Smooth muscle cell (in vitro differentiated cells): Measurements from ENCODE around the gene TBC1D22A. TPM values are rescaled to one million over a fixed set of nuclear protein-coding genes. Genes with fewer than 3 reads are reported as not detected.
"Not testable (repeated sequence)": the region's sequence is repeated elsewhere in the genome, so short reads cannot be mapped to it uniquely, and the experiment has no call there.

Experiments used
- DNase-seq: peaks from one replicate; lab custom pipeline; 2025; ENCODE audit not compliant: unreplicated experiment; lab: John Stamatoyannopoulos, UW
- H2AFZ ChIP-seq: fragments of 200-600 bp; sonication (generic); 2 replicates; pipeline ENCODE4 v1.6.0; 2016; ENCODE audit warnings: antibody characterized with exemption, low read depth, mild to moderate bottlenecking
- H3F3A ChIP-seq: fragments of 200-600 bp; sonication (generic); 2 replicates; pipeline ENCODE4 v1.6.0; 2017; ENCODE audit warnings: antibody characterized with exemption, low read depth
- H3K27ac ChIP-seq: fragments of 200-600 bp; sonication (generic); 2 replicates; pipeline ENCODE4 v1.5.1; 2016; ENCODE audit warnings: low read depth, mild to moderate bottlenecking
- H3K27me3 ChIP-seq: fragments of 200-600 bp; sonication (generic); 2 replicates; pipeline ENCODE4 v1.6.1; 2016; ENCODE audit warnings: low read depth, mild to moderate bottlenecking
- H3K36me3 ChIP-seq: fragments of 200-600 bp; sonication (generic); 2 replicates; pipeline ENCODE4 v1.5.1; 2016; ENCODE audit warnings: low read depth
- H3K4me1 ChIP-seq: fragments of 200-600 bp; sonication (generic); 2 replicates; pipeline ENCODE4 v1.5.1; 2016; ENCODE audit warnings: low read depth
- H3K4me2 ChIP-seq: fragments of 200-600 bp; sonication (generic); 2 replicates; pipeline ENCODE4 v1.6.0; 2016; ENCODE audit warnings: mild to moderate bottlenecking
- H3K4me3 ChIP-seq: fragments of 200-600 bp; sonication (generic); 2 replicates; pipeline ENCODE4 v1.5.1; 2016; ENCODE audit warnings: mild to moderate bottlenecking
- H3K79me2 ChIP-seq: fragments of 200-600 bp; sonication (generic); 2 replicates; pipeline ENCODE4 v1.6.0; 2016; ENCODE audit warnings: low read depth, mild to moderate bottlenecking
- H3K9ac ChIP-seq: fragments of 200-600 bp; sonication (generic); 2 replicates; pipeline ENCODE4 v1.6.0; 2016; ENCODE audit warnings: low read depth
- H3K9me3 ChIP-seq: fragments of 200-600 bp; sonication (generic); replicated peaks from 2 replicates; pipeline ENCODE4 v1.5.1; 2016; ENCODE audit warnings: low read depth
- H4K20me1 ChIP-seq: fragments of 200-600 bp; sonication (generic); 2 replicates; pipeline ENCODE4 v1.6.0; 2016; ENCODE audit warnings: low read depth
- CTCF ChIP-seq: fragments of 200-600 bp; sonication (generic); IDR thresholded peaks from 2 replicates; pipeline ENCODE4 v1.5.1; 2017; ENCODE audit warnings: borderline replicate concordance, mild to moderate bottlenecking, antibody characterized with exemption; ENCODE audit not compliant: insufficient read depth, poor library complexity, severe bottlenecking
- whole genome bisulfite sequencing: methylation state at CpG from one replicate; pipeline ENCODE4 v1.1.7; 2016; ENCODE audit warnings: low lambda C conversion rate; 5-methylcytosine and 5-hydroxymethylcytosine counted together
- polyA plus RNA-seq: library from polyadenylated mRNA; unstranded; fragments of >200 nt; fragmentation: Nextera tagmentation; extraction: Ambion mirVana; gene quantifications from 2 replicates; pipeline ENCODE4 v1.2.1, GENCODE V29; 2016
- total RNA-seq: library from RNA; depleted of rRNA; stranded (reverse); fragments of >200 nt; gene quantifications from 2 replicates; pipeline ENCODE4 v1.2.3, GENCODE V29; 2014

The TBC1D22A gene
- total and polyA plus RNA-seq, 2 experiments from 2014 or later: 12.5 to 14.4 TPM

- Histone ChIP-seq H3F3A (no peaks in the 10 kb centered on the region), H3K27me3 (no peaks in the 10 kb centered on the region), H4K20me1 (no peaks in the 10 kb centered on the region), H3K4me2 (no peak overlapping the region), H3K9ac (no peak overlapping the region), H2AFZ (no peak overlapping the region), H3K4me1 (peaks cover 13% of the 10 kb centered on the region), H3K9me3 (no peaks in the 10 kb centered on the region), H3K36me3 (no peaks in the 10 kb centered on the region), H3K4me3 (no peak overlapping the region), H3K27ac (no peak overlapping the region), H3K79me2 (no peaks in the 10 kb centered on the region)
- 91% methylated on average over 14 of the region's 14 CpGs for WGBS
- DNase-seq: no peak
- no peak for TF ChIP-seq CTCF
These were observed 353.1 kb downstream of the TBC1D22A start for GRCh38 chr22:47115518-47115890.

- H3K4me2 ChIP-seq: no peak overlapping the region
- H4K20me1 ChIP-seq: no peaks in the 10 kb centered on the region
- H3K9ac ChIP-seq: no peak overlapping the region
- H3K27me3 ChIP-seq: no peaks in the 10 kb centered on the region
- no peak for TF ChIP-seq CTCF
- H3F3A ChIP-seq: no peaks in the 10 kb centered on the region
- H3K4me3 ChIP-seq: no peak overlapping the region
- H2AFZ ChIP-seq: no peak overlapping the region
- no peak overlapping the region for H3K27ac ChIP-seq
- H3K4me1 ChIP-seq: peaks cover 9% of the 10 kb centered on the region
- H3K36me3 ChIP-seq: no peaks in the 10 kb centered on the region
- 97% methylated on average over 13 of the region's 13 CpGs for WGBS
- H3K79me2 ChIP-seq: no peaks in the 10 kb centered on the region
- no peaks in the 10 kb centered on the region for H3K9me3 ChIP-seq
- no peak for DNase-seq
These were observed 353.5 kb downstream of the TBC1D22A start for GRCh38 chr22:47115921-47116320.

- Histone ChIP-seq H3F3A (no peaks in the 10 kb centered on the region), H4K20me1 (no peaks in the 10 kb centered on the region), H3K4me3 (no peak overlapping the region), H3K4me1 (peaks cover 1% of the 10 kb centered on the region), H2AFZ (no peak overlapping the region), H3K9me3 (no peaks in the 10 kb centered on the region), H3K79me2 (no peaks in the 10 kb centered on the region), H3K36me3 (no peaks in the 10 kb centered on the region), H3K27ac (no peak overlapping the region), H3K9ac (no peak overlapping the region), H3K4me2 (no peak overlapping the region), H3K27me3 (no peaks in the 10 kb centered on the region)
- WGBS: 93% methylated on average over 28 of the region's 28 CpGs
- TF ChIP-seq CTCF: no peak
- no peak for DNase-seq
These were observed 354.2 kb downstream of the TBC1D22A start for GRCh38 chr22:47116426-47117341.

- H3K27me3 ChIP-seq, H3K36me3 ChIP-seq, H3K4me3 ChIP-seq, H3K9ac ChIP-seq, H3K4me2 ChIP-seq, H3K79me2 ChIP-seq, DNase-seq, H4K20me1 ChIP-seq, H3K4me1 ChIP-seq, H2AFZ ChIP-seq, H3K9me3 ChIP-seq, H3K27ac ChIP-seq, H3F3A ChIP-seq: not testable (repeated sequence)
- WGBS: 98% methylated on average over 13 of the region's 18 CpGs
These were observed 355.0 kb downstream of the TBC1D22A start for GRCh38 chr22:47117442-47117841.
